Upper lobe of left lung (tissue), 6 donors: Measurements from ENCODE around the gene FLT1. TPM values are rescaled to one million over a fixed set of nuclear protein-coding genes. Genes with fewer than 3 reads are reported as not detected.

Experiments
- ATAC-seq, 2 donors: fragments of 200-7000 bp; cut with Tn5 transposase; one replicate each; pipeline ENCODE4 v1.9.1; 2022; ENCODE audit warnings: mild to moderate bottlenecking in 2 of 2, moderate library complexity in 2 of 2; ENCODE audit not compliant: low FRiP score in 2 of 2
- DNase-seq, 2 donors: peaks; one replicate each; pipeline ENCODE4 v3.0.0-alpha.2; 2019 to 2020
- H3K27ac ChIP-seq, 4 donors: fragments of 200-600 bp; sonication (generic); one replicate each; pipeline ENCODE4 v1.5.1; 2016 to 2019
- H3K27me3 ChIP-seq, 4 donors: fragments of 200-600 bp; sonication (generic); one replicate each; pipeline ENCODE4 v1.5.1; 2017 to 2019
- H3K36me3 ChIP-seq, 4 donors: fragments of 200-600 bp; sonication (generic); one replicate each; pipeline ENCODE4 v1.5.1; 2016 to 2019
- H3K4me1 ChIP-seq, 4 donors: fragments of 200-600 bp; sonication (generic); one replicate each; pipeline ENCODE4 v1.5.1; 2018 to 2019
- H3K4me3 ChIP-seq, 4 donors: fragments of 200-600 bp; sonication (generic); one replicate each; pipeline ENCODE4 v1.5.1; 2017 to 2019; ENCODE audit warnings: mild to moderate bottlenecking in 2 of 4, moderate library complexity in 1 of 4
- H3K9me3 ChIP-seq, 4 donors: fragments of 200-600 bp; sonication (generic); one replicate each; pipeline ENCODE4 v1.5.1; 2018 to 2019
- CTCF ChIP-seq, 6 experiments: fragments of 450-650 bp in 4 of 6; fragments of 200-600 bp in 2 of 6; sonication (generic) in 2 of 6; IDR thresholded peaks; one replicate each; pipeline ENCODE4 v1.5.1; 2016 to 2019; ENCODE audit warnings: antibody characterized with exemption in 6 of 6
- EP300 ChIP-seq, 4 donors: sonication (generic); formaldehyde crosslinking; IDR thresholded peaks; one replicate each; pipeline ENCODE4 v1.5.1; 2017; ENCODE audit warnings: antibody characterized with exemption in 4 of 4, control low read depth in 2 of 4
- POLR2A ChIP-seq, 4 donors: fragments of 450-650 bp; IDR thresholded peaks; one replicate each; pipeline ENCODE4 v1.5.1; 2016 to 2017; ENCODE audit warnings: antibody characterized with exemption in 4 of 4, mild to moderate bottlenecking in 2 of 4
- POLR2AphosphoS5 ChIP-seq, 2 donors: sonication (generic); formaldehyde crosslinking; IDR thresholded peaks; one replicate each; pipeline ENCODE4 v1.5.1; 2017; ENCODE audit warnings: antibody characterized with exemption in 2 of 2
- WGBS, 2 donors: methylation state at CpG; one replicate each; pipeline ENCODE4 v1.1.5; 2017 to 2018; 5-methylcytosine and 5-hydroxymethylcytosine counted together
- total RNA-seq, 6 donors: library from RNA; depleted of rRNA in 4 of 6; stranded (reverse); fragments of >200 nt in 4 of 6; gene quantifications; one replicate each; pipeline versions ENCODE4 v1.1.0 to v1.2.1, GENCODE V29; 2016 to 2021
- donor health status: DM: no; HTN: no; CAD: no; lungs with moderate emphysema.
- donor health status: DM: no; HTN: yes; CAD: no; lungs with severe emphysema.

Gene FLT1
- total RNA-seq, 6 donors from 2014 or later = 20.9 to 47.9 (median 25.5) TPM

- no peak for ATAC-seq
- WGBS, 2 donors = 65 to 67% methylated on average over 5 of the region's 5 CpGs
- no peak for TF ChIP-seq POLR2A (IDR thresholded peaks at IDR 0.05)
- TF ChIP-seq POLR2AphosphoS5 (IDR thresholded peaks at IDR 0.05) = no peak
- TF ChIP-seq CTCF (IDR thresholded peaks at IDR 0.05) = no peak
- TF ChIP-seq EP300 (IDR thresholded peaks at IDR 0.05) = no peak
- H3K4me3 ChIP-seq = no peak overlapping the region
- H3K27me3 ChIP-seq = no peaks in the 10 kb centered on the region
- no peak for DNase-seq
- H3K9me3 ChIP-seq = no peaks in the 10 kb centered on the region
- H3K4me1 ChIP-seq = peaks cover 20 to 41% (median 21%) of the 10 kb centered on the region in 4 donors
- peak overlapping the region; percentile 1 to 49 (median 25) for H3K27ac ChIP-seq
- H3K36me3 ChIP-seq = peaks cover 0 to 13% (median 0%) of the 10 kb centered on the region in 4 donors
Observed at GRCh38 chr13:28392896-28393505, 101.9 kb downstream of the FLT1 start.

GRCh38 chr13:28392428-28392827, 102.5 kb downstream of the FLT1 start:
- no peak for TF ChIP-seq POLR2A (IDR thresholded peaks at IDR 0.05)
- peak in 2 of 4 donors; percentile 61 to 79 for TF ChIP-seq EP300 (IDR thresholded peaks at IDR 0.05)
- peak; percentile 55 to 69 for TF ChIP-seq POLR2AphosphoS5 (IDR thresholded peaks at IDR 0.05)
- H3K27ac ChIP-seq = peak overlapping the region; percentile 1 to 35 (median 25)
- peaks cover 20 to 41% (median 21%) of the 10 kb centered on the region in 4 donors for H3K4me1 ChIP-seq
- H3K4me3 ChIP-seq = no peak overlapping the region
- peaks cover 0 to 13% (median 0%) of the 10 kb centered on the region in 4 donors for H3K36me3 ChIP-seq
- DNase-seq = no peak
- no peaks in the 10 kb centered on the region for H3K27me3 ChIP-seq
- ATAC-seq = no peak
- no peaks in the 10 kb centered on the region for H3K9me3 ChIP-seq
- WGBS, 2 donors = 16 to 23% methylated on average over 2 of the region's 2 CpGs

- H3K9me3 ChIP-seq = no peaks in the 10 kb centered on the region
- DNase-seq (no peak), ATAC-seq (no peak)
- H3K36me3 ChIP-seq = peaks cover 0 to 13% (median 0%) of the 10 kb centered on the region in 4 donors
- peaks cover 4 to 21% (median 6%) of the 10 kb centered on the region in 4 donors for H3K4me1 ChIP-seq
- H3K27me3 ChIP-seq = no peaks in the 10 kb centered on the region
- no peak overlapping the region for H3K27ac ChIP-seq
- no peak overlapping the region for H3K4me3 ChIP-seq
- WGBS, 2 donors = 61 to 62% methylated on average over 4 of the region's 4 CpGs
- TF ChIP-seq POLR2A (IDR thresholded peaks at IDR 0.05) = no peak
- TF ChIP-seq POLR2AphosphoS5 (IDR thresholded peaks at IDR 0.05) = no peak
- no peak for TF ChIP-seq CTCF (IDR thresholded peaks at IDR 0.05)
- no peak for TF ChIP-seq EP300 (IDR thresholded peaks at IDR 0.05)
Observed at GRCh38 chr13:28387740-28388501, 107.0 kb downstream of the FLT1 start.

GRCh38 chr13:28385362-28385761, 109.6 kb downstream of the FLT1 start:
- DNase-seq (no peak), ATAC-seq (no peak)
- Histone ChIP-seq H3K36me3 (peaks cover 0 to 13% (median 0%) of the 10 kb centered on the region in 4 donors), H3K27me3 (no peaks in the 10 kb centered on the region), H3K9me3 (no peaks in the 10 kb centered on the region), H3K4me3 (no peak overlapping the region), H3K4me1 (peaks cover 0 to 5% (median 0%) of the 10 kb centered on the region in 4 donors), H3K27ac (no peak overlapping the region)
- no peak for TF ChIP-seq EP300 (IDR thresholded peaks at IDR 0.05)
- no peak for TF ChIP-seq POLR2A (IDR thresholded peaks at IDR 0.05)
- no peak for TF ChIP-seq CTCF (IDR thresholded peaks at IDR 0.05)
- no peak for TF ChIP-seq POLR2AphosphoS5 (IDR thresholded peaks at IDR 0.05)
- 63 to 68% methylated on average over 1 of the region's 1 CpG for WGBS, 2 donors

- H3K4me3 ChIP-seq = no peak overlapping the region
- TF ChIP-seq CTCF (IDR thresholded peaks at IDR 0.05) = no peak
- TF ChIP-seq POLR2AphosphoS5 (IDR thresholded peaks at IDR 0.05) = no peak
- TF ChIP-seq EP300 (IDR thresholded peaks at IDR 0.05) = no peak
- no peak for TF ChIP-seq POLR2A (IDR thresholded peaks at IDR 0.05)
- H3K4me1 ChIP-seq = peaks cover 0 to 5% (median 0%) of the 10 kb centered on the region in 4 donors
- DNase-seq = no peak
- WGBS, 2 donors = 67 to 68% methylated on average over 4 of the region's 4 CpGs
- ATAC-seq = no peak
- H3K36me3 ChIP-seq = peaks cover 0 to 12% (median 0%) of the 10 kb centered on the region in 4 donors
- H3K9me3 ChIP-seq = no peaks in the 10 kb centered on the region
- no peaks in the 10 kb centered on the region for H3K27me3 ChIP-seq
- no peak overlapping the region for H3K27ac ChIP-seq
Observed at GRCh38 chr13:28384789-28385188, 110.1 kb downstream of the FLT1 start.
